Caco-2 (cell line): ENCODE data around the gene TXNDC15. TPM values are rescaled to one million over a fixed set of nuclear protein-coding genes. Genes with fewer than 3 reads are reported as not detected.

ENCODE experiments used
- BruUV-seq: library from RNA; stranded (reverse); fragments of 400-500 nt; replicated peaks from 2 replicates; lab custom pipeline; 2021; lab: Mats Ljungman, UMichigan
- CTCF ChIA-PET: fragments of 300-600 bp; sonication (Branson Sonifier 250); formaldehyde crosslinking; loops from one replicate; lab custom pipeline; 2022; ENCODE audit warnings: antibody characterized with exemption; lab: Charles Lee
- POLR2A ChIA-PET: fragments of 300-600 bp; sonication (Branson Sonifier 250); formaldehyde crosslinking; loops from one replicate; lab custom pipeline; 2022; ENCODE audit warnings: antibody characterized with exemption; lab: Charles Lee
- DNase-seq, 2 experiments: peaks; one replicate each; pipeline versions ENCODE4 v3.0.0 to v3.0.0-alpha.2; 2020 to 2022
- H3K27me3 ChIP-seq: replicated peaks from 2 replicates; pipeline ENCODE4 v1.6.0; 2011; ENCODE audit warnings: low read length; ENCODE audit not compliant: control insufficient read depth, insufficient read depth
- H3K36me3 ChIP-seq: 2 replicates; pipeline ENCODE4 v1.5.1; 2011; ENCODE audit warnings: low read length; ENCODE audit not compliant: control insufficient read depth, insufficient read depth
- H3K4me1 ChIP-seq: fragments of 250-450 bp; sonication (Bioruptor Pico); 2 replicates; pipeline ENCODE4 v1.5.1; 2020; ENCODE audit warnings: mild to moderate bottlenecking
- H3K4me3 ChIP-seq: 2 replicates; pipeline ENCODE4 v1.5.1; 2011; ENCODE audit warnings: low read depth, mild to moderate bottlenecking, control low read depth, low read length
- H3K9me3 ChIP-seq: fragments of 250-450 bp; sonication (Bioruptor Pico); 2 replicates; pipeline ENCODE4 v1.5.1; 2020; ENCODE audit warnings: mild to moderate bottlenecking, moderate library complexity
- H3K27ac Mint-ChIP-seq: one replicate; pipeline ENCODE4 v1.8.0; 2022; ENCODE audit warnings: mixed read lengths; ENCODE audit not compliant: unreplicated experiment
- H3K27me3 Mint-ChIP-seq: one replicate; pipeline ENCODE4 v1.8.0; 2022; ENCODE audit warnings: mixed read lengths; ENCODE audit not compliant: insufficient read depth, unreplicated experiment
- H3K36me3 Mint-ChIP-seq: one replicate; pipeline ENCODE4 v1.8.0; 2022; ENCODE audit warnings: mild to moderate bottlenecking, mixed read lengths; ENCODE audit not compliant: insufficient read depth, unreplicated experiment
- H3K4me1 Mint-ChIP-seq: one replicate; pipeline ENCODE4 v1.8.0; 2022; ENCODE audit warnings: low read depth, mixed read lengths; ENCODE audit not compliant: unreplicated experiment
- H3K4me3 Mint-ChIP-seq: one replicate; pipeline ENCODE4 v1.8.0; 2022; ENCODE audit warnings: mild to moderate bottlenecking, moderate library complexity, mixed read lengths; ENCODE audit not compliant: unreplicated experiment
- H3K9me3 Mint-ChIP-seq: one replicate; pipeline ENCODE4 v1.8.0; 2022; ENCODE audit warnings: mixed read lengths; ENCODE audit not compliant: unreplicated experiment
- intact Hi-C: fragments of 100-400 bp; cut with micrococcal nuclease; formaldehyde crosslinking; loops from one replicate; pipeline ENCODE4 v1.10.0; 2022; ENCODE audit not compliant: unreplicated experiment
- total RNA-seq: library from RNA; stranded (reverse); gene quantifications from 2 replicates; pipeline ENCODE4 v1.2.3, GENCODE V29; 2022
- TF ChIP-seq, protein P1 (sequence below), 2 experiments: fragments of 200-600 bp in 1 of 2; IDR thresholded peaks; 1 replicate in 1 of 2; 2 replicates in 1 of 2; pipeline versions ENCODE4 v1.5.1 to v1.8.0; 2011 to 2022; ENCODE audit warnings: antibody characterized with exemption in 1 of 2, control low read depth in 1 of 2, inconsistent platforms in 1 of 2, low read depth in 1 of 2, low read length in 1 of 2, mild to moderate bottlenecking in 1 of 2, moderate library complexity in 1 of 2; ENCODE audit not compliant: insufficient read depth in 1 of 2, severe bottlenecking in 1 of 2, unreplicated experiment in 1 of 2

TXNDC15 gene
- total RNA-seq, 1 experiment from 2014 or later, result 39.6 TPM

GRCh38 chr5:134917070-134917815 lies 43.1 kb downstream of the TXNDC15 start:
- DNase-seq, result peak in 1 of 2 experiments; percentile 44
- ChIA-PET CTCF (interaction anchor here (0.6 to 2.2 kb wide), 8 partner anchors 13 to 353 kb away, joined by 3 to 20 read pairs (median 4); partner anchors contain the start of gene PCBD2), POLR2A (interaction anchor here (1.0 kb wide), 1 partner anchor 118 kb away, joined by 3 read pairs; no protein-coding TSS in a partner anchor)
- intact Hi-C loops, result loop anchor here (1.0 to 2.0 kb wide), 3 partner anchors 269 to 416 kb away; no protein-coding TSS in a partner anchor
- BruUV-seq, result no TSS peak
- Histone ChIP-seq H3K9me3 (no peaks in the 10 kb centered on the region), H3K4me3 (no peak overlapping the region), H3K36me3 (peaks cover 6% of the 10 kb centered on the region), H3K4me1 (no peaks in the 10 kb centered on the region), H3K27me3 (no peaks in the 10 kb centered on the region)
- TF ChIP-seq, protein P1, sequence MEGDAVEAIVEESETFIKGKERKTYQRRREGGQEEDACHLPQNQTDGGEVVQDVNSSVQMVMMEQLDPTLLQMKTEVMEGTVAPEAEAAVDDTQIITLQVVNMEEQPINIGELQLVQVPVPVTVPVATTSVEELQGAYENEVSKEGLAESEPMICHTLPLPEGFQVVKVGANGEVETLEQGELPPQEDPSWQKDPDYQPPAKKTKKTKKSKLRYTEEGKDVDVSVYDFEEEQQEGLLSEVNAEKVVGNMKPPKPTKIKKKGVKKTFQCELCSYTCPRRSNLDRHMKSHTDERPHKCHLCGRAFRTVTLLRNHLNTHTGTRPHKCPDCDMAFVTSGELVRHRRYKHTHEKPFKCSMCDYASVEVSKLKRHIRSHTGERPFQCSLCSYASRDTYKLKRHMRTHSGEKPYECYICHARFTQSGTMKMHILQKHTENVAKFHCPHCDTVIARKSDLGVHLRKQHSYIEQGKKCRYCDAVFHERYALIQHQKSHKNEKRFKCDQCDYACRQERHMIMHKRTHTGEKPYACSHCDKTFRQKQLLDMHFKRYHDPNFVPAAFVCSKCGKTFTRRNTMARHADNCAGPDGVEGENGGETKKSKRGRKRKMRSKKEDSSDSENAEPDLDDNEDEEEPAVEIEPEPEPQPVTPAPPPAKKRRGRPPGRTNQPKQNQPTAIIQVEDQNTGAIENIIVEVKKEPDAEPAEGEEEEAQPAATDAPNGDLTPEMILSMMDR (IDR thresholded peaks at IDR 0.05; ENCODE audit: insufficient read depth in 1 of 2, low read depth in 1 of 2, low read length in 1 of 2, severe bottlenecking in 1 of 2, unreplicated experiment in 1 of 2), result peak; percentile 38 to 72
- Mint-ChIP-seq H3K27me3 (no peaks in the 10 kb centered on the region), H3K36me3 (peaks cover 20% of the 10 kb centered on the region), H3K27ac (no peak overlapping the region), H3K4me1 (peaks cover 11% of the 10 kb centered on the region), H3K9me3 (no peaks in the 10 kb centered on the region), H3K4me3 (no peak overlapping the region)

DNA sequence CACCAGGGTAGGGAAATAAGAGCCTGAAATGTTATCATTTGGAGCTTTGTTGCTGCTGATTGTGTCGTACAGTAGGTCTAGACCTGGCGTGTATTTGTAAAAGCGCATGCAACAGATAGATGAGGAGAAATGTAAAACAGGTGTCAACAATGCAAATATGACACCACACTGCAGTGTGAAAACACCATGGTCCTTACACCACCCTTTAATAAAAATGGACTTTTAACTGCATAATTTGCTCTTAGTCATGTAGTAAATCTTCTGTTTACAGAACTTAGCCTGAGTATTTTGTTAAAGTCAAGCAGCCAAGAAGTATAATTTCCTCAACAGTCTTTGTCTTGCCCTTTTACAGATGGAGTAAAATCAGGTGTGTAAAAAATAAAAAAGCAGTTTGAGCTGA lies 44.7 kb downstream of the TXNDC15 start:
- peaks cover 22% of the 10 kb centered on the region for H3K36me3 Mint-ChIP-seq
- no TSS peak for BruUV-seq
- intact Hi-C loops, result no loop called here
- H3K27me3 Mint-ChIP-seq, result no peaks in the 10 kb centered on the region
- Histone ChIP-seq H3K36me3 (peaks cover 4% of the 10 kb centered on the region), H3K27me3 (no peaks in the 10 kb centered on the region), H3K9me3 (no peaks in the 10 kb centered on the region), H3K4me1 (no peaks in the 10 kb centered on the region), H3K4me3 (no peak overlapping the region)
- no peak overlapping the region for H3K27ac Mint-ChIP-seq
- H3K4me3 Mint-ChIP-seq, result no peak overlapping the region
- ChIA-PET CTCF (no interaction called here), POLR2A (interaction anchor here (0.6 kb wide), 1 partner anchor 389 kb away, joined by 3 read pairs; no protein-coding TSS in a partner anchor)
- H3K4me1 Mint-ChIP-seq, result peaks cover 11% of the 10 kb centered on the region
- TF ChIP-seq, protein P1 (IDR thresholded peaks at IDR 0.05; ENCODE audit: insufficient read depth in 1 of 2, low read depth in 1 of 2, low read length in 1 of 2, severe bottlenecking in 1 of 2, unreplicated experiment in 1 of 2), result no peak
- no peak for DNase-seq
- H3K9me3 Mint-ChIP-seq, result no peaks in the 10 kb centered on the region

- Mint-ChIP-seq H3K4me3 (no peak overlapping the region), H3K9me3 (no peaks in the 10 kb centered on the region), H3K27me3 (no peaks in the 10 kb centered on the region), H3K4me1 (peaks cover 11% of the 10 kb centered on the region), H3K36me3 (peaks cover 15% of the 10 kb centered on the region), H3K27ac (no peak overlapping the region)
- H3K27me3 ChIP-seq, result no peaks in the 10 kb centered on the region
- BruUV-seq, result no TSS peak
- POLR2A ChIA-PET, result no interaction called here
- H3K4me3 ChIP-seq, result no peak overlapping the region
- CTCF ChIA-PET, result no interaction called here
- TF ChIP-seq, protein P1 (IDR thresholded peaks at IDR 0.05; ENCODE audit: insufficient read depth in 1 of 2, low read depth in 1 of 2, low read length in 1 of 2, severe bottlenecking in 1 of 2, unreplicated experiment in 1 of 2), result no peak
- H3K4me1 ChIP-seq, result no peaks in the 10 kb centered on the region
- no peaks in the 10 kb centered on the region for H3K9me3 ChIP-seq
- intact Hi-C loops, result no loop called here
- DNase-seq, result no peak
- H3K36me3 ChIP-seq, result peaks cover 4% of the 10 kb centered on the region
These were observed 46.8 kb downstream of the TXNDC15 start for GRCh38 chr5:134920848-134921575.
